HG03175 (cell line): ENCODE results near the gene USP6.
"Not testable (repeated sequence)": the region's sequence is repeated elsewhere in the genome, so short reads cannot be mapped to it uniquely, and the experiment has no call there.

Source experiments
- ATAC-seq: cut with Tn5 transposase; IDR thresholded peaks from one replicate; pipeline ENCODE4 v1.9.1; 2021; ENCODE audit warnings: mild to moderate bottlenecking, moderate library complexity; ENCODE audit not compliant: unreplicated experiment

Gene USP6

GRCh38 chr17:5121186-5121841, 5.5 kb downstream of the USP6 start:
- no peak for ATAC-seq

GRCh38 chr17:5122056-5122455, 6.2 kb downstream of the USP6 start:
- ATAC-seq = not testable (repeated sequence)

GRCh38 chr17:5122586-5123342, 6.9 kb downstream of the USP6 start:
- no peak for ATAC-seq

GRCh38 chr17:5123343-5124124, 7.7 kb downstream of the USP6 start:
- ATAC-seq = no peak

- ATAC-seq = not testable (repeated sequence)
Observed at GRCh38 chr17:5124125-5124760, 8.4 kb downstream of the USP6 start.

GRCh38 chr17:5124896-5125295, 9.1 kb downstream of the USP6 start:
- ATAC-seq = not testable (repeated sequence)

GRCh38 chr17:5126719-5127488, 11.1 kb downstream of the USP6 start:
- no peak for ATAC-seq

- no peak for ATAC-seq
Observed at GRCh38 chr17:5127910-5128309, 12.1 kb downstream of the USP6 start.

GRCh38 chr17:5128387-5128786, 12.6 kb downstream of the USP6 start:
- not testable (repeated sequence) for ATAC-seq

- ATAC-seq = no peak
Observed at GRCh38 chr17:5128905-5129535, 13.2 kb downstream of the USP6 start.

- ATAC-seq = not testable (repeated sequence)
Observed at GRCh38 chr17:5129770-5130169, 13.9 kb downstream of the USP6 start.

GRCh38 chr17:5130261-5130660, 14.4 kb downstream of the USP6 start:
- ATAC-seq = not testable (repeated sequence)

GRCh38 chr17:5130687-5131086, 14.9 kb downstream of the USP6 start:
- ATAC-seq = not testable (repeated sequence)

GRCh38 chr17:5131146-5131715, 15.4 kb downstream of the USP6 start:
- ATAC-seq = no peak

GRCh38 chr17:5131799-5132502, 16.1 kb downstream of the USP6 start:
- not testable (repeated sequence) for ATAC-seq

- not testable (repeated sequence) for ATAC-seq
Observed at GRCh38 chr17:5132503-5133225, 16.8 kb downstream of the USP6 start.

- no peak for ATAC-seq
Observed at GRCh38 chr17:5133311-5133710, 17.5 kb downstream of the USP6 start.

- not testable (repeated sequence) for ATAC-seq
Observed at GRCh38 chr17:5133961-5134360, 18.1 kb downstream of the USP6 start.
